Body of pancreas (tissue), 4 donors: ENCODE data around the gene AGPAT3. TPM values are rescaled to one million over a fixed set of nuclear protein-coding genes. Genes with fewer than 3 reads are reported as not detected.

ENCODE experiments used
- ATAC-seq: fragments of 150-250 bp; one replicate; pipeline ENCODE4 v1.9.1; 2016
- DNase-seq, 4 donors: peaks; one replicate each; pipeline ENCODE4 v3.0.0-alpha.2; 2019
- H3K27ac ChIP-seq, 4 donors: fragments of 200-600 bp; sonication (generic); 1 replicate in 3 of 4; 2 replicates in 1 of 4; pipeline versions ENCODE4 v1.5.1 to v1.6.1; 2016 to 2019; ENCODE audit warnings: mild to moderate bottlenecking in 1 of 4, mixed read lengths in 1 of 4, moderate library complexity in 1 of 4
- H3K27me3 ChIP-seq, 2 donors: fragments of 200-600 bp; sonication (generic); one replicate each; pipeline ENCODE4 v1.6.0; 2016; ENCODE audit warnings: mild to moderate bottlenecking in 1 of 2
- H3K36me3 ChIP-seq, 2 donors: fragments of 200-600 bp; sonication (generic); replicated peaks in 1 of 2; 2 replicates each; pipeline ENCODE4 v1.5.1; 2016; ENCODE audit warnings: low read depth in 2 of 2; ENCODE audit not compliant: insufficient read depth in 1 of 2
- H3K4me1 ChIP-seq: fragments of 200-600 bp; sonication (generic); one replicate; pipeline ENCODE4 v1.6.0; 2016
- H3K4me3 ChIP-seq, 2 donors: fragments of 200-600 bp; sonication (generic); 1 replicate in 1 of 2; 2 replicates in 1 of 2; pipeline ENCODE4 v1.5.1; 2016 to 2019
- H3K9me3 ChIP-seq, 3 donors: fragments of 200-600 bp; sonication (generic); 1 replicate in 2 of 3; 2 replicates in 1 of 3; pipeline ENCODE4 v1.5.1; 2016
- CTCF ChIP-seq, 7 experiments: fragments of 450-650 bp in 4 of 7; fragments of 200-600 bp in 3 of 7; sonication (generic) in 3 of 7; IDR thresholded peaks; one replicate each; pipeline ENCODE4 v1.5.1; 2016 to 2019; ENCODE audit warnings: antibody characterized with exemption in 7 of 7
- POLR2A ChIP-seq, 3 donors: fragments of 450-650 bp; IDR thresholded peaks; one replicate each; pipeline ENCODE4 v1.6.1; 2016; ENCODE audit warnings: antibody characterized with exemption in 3 of 3, mild to moderate bottlenecking in 2 of 3
- WGBS, 2 donors: methylation state at CpG; one replicate each; pipeline ENCODE4 v1.1.5; 2017; 5-methylcytosine and 5-hydroxymethylcytosine counted together
- intact Hi-C: fragments of 100-400 bp; cut with DNase I; formaldehyde crosslinking; loops from one replicate; pipeline ENCODE4 v1.15.1; 2023
- total RNA-seq, 2 donors: library from RNA; depleted of rRNA; stranded (reverse); fragments of >200 nt; gene quantifications; one replicate each; pipeline ENCODE4 v1.1.0, GENCODE V29; 2016

AGPAT3 gene
- total RNA-seq, 2 donors from 2014 or later = 21.8 to 39.2 TPM

GRCh38 chr21:43951911-43952703 lies 87.1 kb downstream of the AGPAT3 start:
- no peaks in the 10 kb centered on the region for H3K36me3 ChIP-seq
- H3K4me1 ChIP-seq = peaks cover 8% of the 10 kb centered on the region
- intact Hi-C loops = no loop called here
- no peak overlapping the region for H3K4me3 ChIP-seq
- DNase-seq = no peak
- TF ChIP-seq CTCF (IDR thresholded peaks at IDR 0.05) (no peak), POLR2A (IDR thresholded peaks at IDR 0.05) (no peak)
- 89 to 95% methylated on average over 20 to 26 of the region's 27 CpGs for whole genome bisulfite sequencing, 2 donors
- H3K9me3 ChIP-seq = peaks cover 0 to 5% (median 0%) of the 10 kb centered on the region in 3 donors
- no peak overlapping the region for H3K27ac ChIP-seq
- no peaks in the 10 kb centered on the region for H3K27me3 ChIP-seq
- ATAC-seq = no peak

- H3K27me3 ChIP-seq = no peaks in the 10 kb centered on the region
- no peaks in the 10 kb centered on the region for H3K36me3 ChIP-seq
- peaks cover 8% of the 10 kb centered on the region for H3K4me1 ChIP-seq
- 90 to 91% methylated on average over 17 of the region's 17 CpGs for WGBS, 2 donors
- ATAC-seq (no peak), DNase-seq (no peak)
- no peak for TF ChIP-seq POLR2A (IDR thresholded peaks at IDR 0.05)
- no peak for TF ChIP-seq CTCF (IDR thresholded peaks at IDR 0.05)
- no peak overlapping the region for H3K27ac ChIP-seq
- H3K9me3 ChIP-seq = peaks cover 0 to 5% (median 0%) of the 10 kb centered on the region in 3 donors
- H3K4me3 ChIP-seq = no peak overlapping the region
- intact Hi-C loops = no loop called here
These were observed 88.0 kb downstream of the AGPAT3 start for GRCh38 chr21:43953021-43953420.

GRCh38 chr21:43954042-43954441 lies 89.0 kb downstream of the AGPAT3 start:
- ATAC-seq (no peak), DNase-seq (no peak)
- Histone ChIP-seq H3K36me3 (no peaks in the 10 kb centered on the region), H3K27ac (no peak overlapping the region), H3K27me3 (no peaks in the 10 kb centered on the region), H3K4me1 (peaks cover 8% of the 10 kb centered on the region), H3K9me3 (peaks cover 0 to 5% (median 0%) of the 10 kb centered on the region in 3 donors), H3K4me3 (no peak overlapping the region)
- intact Hi-C loops = no loop called here
- WGBS, 2 donors = 84 to 88% methylated on average over 10 to 11 of the region's 11 CpGs
- TF ChIP-seq CTCF (IDR thresholded peaks at IDR 0.05) (no peak), POLR2A (IDR thresholded peaks at IDR 0.05) (no peak)

- Histone ChIP-seq H3K4me3 (no peak overlapping the region), H3K9me3 (no peaks in the 10 kb centered on the region), H3K27ac (no peak overlapping the region), H3K27me3 (no peaks in the 10 kb centered on the region), H3K4me1 (peaks cover 8% of the 10 kb centered on the region), H3K36me3 (no peaks in the 10 kb centered on the region)
- TF ChIP-seq POLR2A (IDR thresholded peaks at IDR 0.05) (no peak), CTCF (IDR thresholded peaks at IDR 0.05) (no peak)
- 89 to 96% methylated on average over 18 to 19 of the region's 19 CpGs for WGBS, 2 donors
- DNase-seq (no peak), ATAC-seq (no peak)
- intact Hi-C loops = no loop called here
These were observed 89.9 kb downstream of the AGPAT3 start for GRCh38 chr21:43954896-43955295.
